Lung (tissue), 12 donors: ENCODE results near the gene NAGPA. TPM values are rescaled to one million over a fixed set of nuclear protein-coding genes. Genes with fewer than 3 reads are reported as not detected.

Source experiments
- ATAC-seq: fragments of 200-7000 bp; cut with Tn5 transposase; one replicate; pipeline ENCODE4 v1.9.1; 2020; ENCODE audit warnings: moderate number of reproducible peaks; ENCODE audit not compliant: insufficient read depth, low FRiP score
- DNase-seq, 3 donors: peaks; one replicate each; pipeline ENCODE4 v3.0.0-alpha.2; 2013 to 2017
- H3K27ac ChIP-seq, 2 donors: one replicate each; pipeline ENCODE4 v1.5.1; 2013; ENCODE audit warnings: mild to moderate bottlenecking in 2 of 2, moderate library complexity in 2 of 2, control low read depth in 1 of 2, inconsistent platforms in 1 of 2, low read depth in 1 of 2, low read length in 1 of 2
- H3K27me3 ChIP-seq, 3 donors: one replicate each; pipeline ENCODE4 v1.5.1; 2013; ENCODE audit warnings: low read length in 2 of 3; ENCODE audit not compliant: control insufficient read depth in 3 of 3, insufficient read depth in 3 of 3
- H3K36me3 ChIP-seq, 4 donors: one replicate each; pipeline ENCODE4 v1.5.1; 2013; ENCODE audit warnings: low read length in 4 of 4, mild to moderate bottlenecking in 1 of 4, moderate library complexity in 1 of 4; ENCODE audit not compliant: control insufficient read depth in 4 of 4, insufficient read depth in 4 of 4
- H3K4me1 ChIP-seq, 5 donors: one replicate each; pipeline ENCODE4 v1.5.1; 2013; ENCODE audit warnings: low read length in 5 of 5, mild to moderate bottlenecking in 2 of 5, moderate library complexity in 1 of 5; ENCODE audit not compliant: control insufficient read depth in 5 of 5, insufficient read depth in 5 of 5
- H3K4me3 ChIP-seq: one replicate; pipeline ENCODE4 v1.5.1; 2013; ENCODE audit warnings: mild to moderate bottlenecking, control low read depth, moderate library complexity
- H3K9ac ChIP-seq, 2 donors: one replicate each; pipeline ENCODE4 v1.5.1; 2013; ENCODE audit warnings: low read length in 2 of 2, control low read depth in 1 of 2; ENCODE audit not compliant: insufficient read depth in 1 of 2
- H3K9me3 ChIP-seq, 4 donors: one replicate each; pipeline ENCODE4 v1.5.1; 2013; ENCODE audit warnings: low read length in 3 of 4, mild to moderate bottlenecking in 1 of 4, moderate library complexity in 1 of 4; ENCODE audit not compliant: control insufficient read depth in 4 of 4, insufficient read depth in 3 of 4
- CTCF ChIP-seq: IDR thresholded peaks from 2 replicates; pipeline ENCODE4 v1.5.1; 2012; ENCODE audit warnings: mild to moderate bottlenecking; ENCODE audit errors: control extremely low read depth, extremely low read depth
- WGBS, 2 donors: extraction: QIAGEN DNeasy Blood & Tissue Kit; methylation state at CpG; one replicate each; pipeline ENCODE4 v1.1.7; 2013; 5-methylcytosine and 5-hydroxymethylcytosine counted together
- polyA plus RNA-seq, 2 donors: library from polyadenylated mRNA; stranded (reverse); fragments of 200-250 nt; gene quantifications; one replicate each; pipeline ENCODE4 v1.2.1, GENCODE V29; 2013
- total RNA-seq, 2 donors: library from RNA; depleted of rRNA in 1 of 2; stranded (reverse); fragments of >200 nt in 1 of 2; gene quantifications; one replicate each; pipeline ENCODE4 v1.2.1, GENCODE V29; 2014 to 2021
- donor health status: control.
- donor health status: control.
- donor health status: Bipolar disorder and iron deficiency.
- donor health status: healthy.
- donor health status: DM: yes; HTN: yes; CAD: no.

Gene NAGPA
- total and polyA plus RNA-seq, 4 donors = 7.8 to 20.3 (median 12.5) TPM

DNA sequence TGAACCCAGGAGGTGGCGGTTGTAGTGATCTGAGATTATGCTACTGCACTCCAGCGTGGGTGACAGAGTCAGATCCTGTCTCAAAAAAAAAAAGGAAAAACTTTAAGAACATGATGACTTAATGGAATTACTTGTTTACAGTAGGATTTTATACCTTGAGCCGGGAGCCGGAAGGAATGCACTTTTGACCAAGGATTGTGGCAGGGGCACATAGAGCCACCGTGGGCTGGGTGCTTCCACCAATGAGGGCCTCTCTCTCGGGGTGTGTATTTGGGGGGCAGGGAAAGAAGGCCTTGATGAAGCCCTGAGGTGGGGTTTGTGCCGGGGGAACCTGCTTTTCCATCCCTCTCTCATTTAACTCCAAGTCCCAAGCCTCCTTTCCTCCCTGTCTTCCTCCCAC lies 6.7 kb upstream of the NAGPA start:
- Histone ChIP-seq H3K9ac (no peak overlapping the region), H3K4me1 (peaks cover 0 to 4% (median 0%) of the 10 kb centered on the region in 5 donors), H3K27ac (no peak overlapping the region), H3K4me3 (no peak overlapping the region), H3K9me3 (no peaks in the 10 kb centered on the region), H3K27me3 (no peaks in the 10 kb centered on the region), H3K36me3 (peaks cover 0 to 5% (median 1%) of the 10 kb centered on the region in 4 donors)
- ATAC-seq (no peak), DNase-seq (peak; percentile 16 to 37 (median 34))
- no peak for TF ChIP-seq CTCF
- WGBS, 2 donors = 67 to 78% methylated on average over 7 of the region's 7 CpGs

- Histone ChIP-seq H3K4me3 (no peak overlapping the region), H3K36me3 (no peaks in the 10 kb centered on the region), H3K27ac (no peak overlapping the region), H3K27me3 (no peaks in the 10 kb centered on the region), H3K9me3 (no peaks in the 10 kb centered on the region), H3K4me1 (peaks cover 5 to 20% (median 7%) of the 10 kb centered on the region in 5 donors), H3K9ac (no peak overlapping the region)
- ATAC-seq (no peak), DNase-seq (peak in 1 of 3 donors; percentile 34)
- TF ChIP-seq CTCF = no peak
- WGBS, 2 donors = 60 to 68% methylated on average over 12 of the region's 12 CpGs
Measured at GRCh38 chr16:5036228-5037156, 2.8 kb upstream of the NAGPA start.

GRCh38 chr16:5035909-5036227 lies 2.1 kb upstream of the NAGPA start:
- WGBS, 2 donors = 77 to 95% methylated on average over 1 of the region's 1 CpG
- Histone ChIP-seq H3K9ac (no peak overlapping the region), H3K36me3 (no peaks in the 10 kb centered on the region), H3K9me3 (no peaks in the 10 kb centered on the region), H3K4me3 (no peak overlapping the region), H3K27me3 (no peaks in the 10 kb centered on the region), H3K27ac (no peak overlapping the region), H3K4me1 (peaks cover 5 to 16% (median 7%) of the 10 kb centered on the region in 5 donors)
- TF ChIP-seq CTCF = no peak
- DNase-seq (no peak), ATAC-seq (no peak)

DNA sequence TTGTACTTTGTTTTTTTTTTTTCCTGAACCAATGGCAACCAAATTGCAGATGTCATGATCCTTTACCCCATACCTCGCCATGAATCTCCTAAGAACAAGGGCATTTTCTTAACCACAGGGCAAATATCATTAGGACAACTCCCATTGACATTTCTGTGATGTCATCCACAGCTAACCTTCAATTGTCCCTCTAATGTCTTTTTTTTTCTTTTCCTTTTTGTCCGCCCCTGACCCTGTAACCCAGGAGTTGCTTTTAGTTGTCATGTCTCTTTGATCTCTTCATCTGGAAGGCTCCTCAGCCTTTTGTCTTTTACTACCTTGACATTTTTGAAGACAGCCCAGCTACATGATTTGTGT lies 410 bp upstream of the NAGPA start:
- Histone ChIP-seq H3K4me1 (peaks cover 5 to 16% (median 7%) of the 10 kb centered on the region in 5 donors), H3K9me3 (no peaks in the 10 kb centered on the region), H3K9ac (peak overlapping the region; percentile 53 to 71), H3K4me3 (no peak overlapping the region), H3K36me3 (peaks cover 0 to 9% (median 0%) of the 10 kb centered on the region in 4 donors), H3K27me3 (no peaks in the 10 kb centered on the region), H3K27ac (peak overlapping the region in 1 of 2 donors; percentile 63)
- DNase-seq = no peak
- no peak for TF ChIP-seq CTCF
- ATAC-seq = no peak
- WGBS, 2 donors = 13 to 14% methylated on average over 2 of the region's 2 CpGs
